GM10266 (cell line): ENCODE data around the gene SH2D4B.

Experiments
- DNase-seq: peaks from one replicate; pipeline ENCODE4 v3.0.0; 2012; ENCODE audit errors: extremely low spot score
- TF ChIP-seq, protein P1 (sequence below): IDR thresholded peaks from 2 replicates; pipeline ENCODE4 v1.5.1; 2012; ENCODE audit warnings: mild to moderate bottlenecking, low read depth; ENCODE audit not compliant: control insufficient read depth, insufficient read depth; ENCODE audit errors: missing control alignments

The SH2D4B gene

DNA sequence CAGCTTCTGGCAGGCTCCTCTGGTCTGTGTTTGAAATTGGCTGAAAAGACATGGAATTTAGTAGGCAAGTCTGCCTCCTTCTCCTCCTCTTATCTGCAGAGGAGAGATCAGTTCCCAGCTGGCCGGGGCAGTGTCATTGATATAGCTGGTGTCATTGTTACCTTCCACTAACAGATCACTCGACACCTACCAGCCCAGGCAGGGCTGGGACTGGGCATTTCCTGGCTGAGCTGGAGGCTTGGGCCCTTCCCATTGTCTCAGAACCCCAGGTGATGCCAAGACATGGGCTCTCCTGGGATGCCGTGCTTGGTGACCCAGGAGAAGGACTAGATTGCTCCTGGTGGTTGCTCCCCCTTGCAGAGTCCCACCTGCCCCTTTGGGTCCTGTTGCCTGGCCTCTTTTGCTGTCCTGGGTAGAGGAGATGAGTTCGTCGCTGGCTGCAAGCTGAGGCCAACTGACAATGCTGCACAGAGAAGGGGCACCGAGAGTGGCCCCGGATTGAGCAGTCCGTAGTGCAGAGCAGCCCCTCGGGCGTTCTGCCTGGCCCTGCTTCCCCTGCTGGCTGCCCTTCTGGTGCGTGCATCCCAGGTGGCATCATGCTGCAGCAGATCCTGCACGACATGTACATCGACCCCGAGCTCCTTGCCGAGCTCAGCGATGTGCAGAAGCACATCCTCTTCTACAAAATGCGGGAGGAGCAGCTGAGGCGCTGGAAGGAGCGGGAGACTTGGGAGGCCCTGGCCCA lies at the start of gene SH2D4B:
Gene SH2D4B (plus strand): TSS at position 167 of the 745 bp plus-strand sequence. CDS start 430 bp downstream, at position 597.
- TF ChIP-seq, protein P1, sequence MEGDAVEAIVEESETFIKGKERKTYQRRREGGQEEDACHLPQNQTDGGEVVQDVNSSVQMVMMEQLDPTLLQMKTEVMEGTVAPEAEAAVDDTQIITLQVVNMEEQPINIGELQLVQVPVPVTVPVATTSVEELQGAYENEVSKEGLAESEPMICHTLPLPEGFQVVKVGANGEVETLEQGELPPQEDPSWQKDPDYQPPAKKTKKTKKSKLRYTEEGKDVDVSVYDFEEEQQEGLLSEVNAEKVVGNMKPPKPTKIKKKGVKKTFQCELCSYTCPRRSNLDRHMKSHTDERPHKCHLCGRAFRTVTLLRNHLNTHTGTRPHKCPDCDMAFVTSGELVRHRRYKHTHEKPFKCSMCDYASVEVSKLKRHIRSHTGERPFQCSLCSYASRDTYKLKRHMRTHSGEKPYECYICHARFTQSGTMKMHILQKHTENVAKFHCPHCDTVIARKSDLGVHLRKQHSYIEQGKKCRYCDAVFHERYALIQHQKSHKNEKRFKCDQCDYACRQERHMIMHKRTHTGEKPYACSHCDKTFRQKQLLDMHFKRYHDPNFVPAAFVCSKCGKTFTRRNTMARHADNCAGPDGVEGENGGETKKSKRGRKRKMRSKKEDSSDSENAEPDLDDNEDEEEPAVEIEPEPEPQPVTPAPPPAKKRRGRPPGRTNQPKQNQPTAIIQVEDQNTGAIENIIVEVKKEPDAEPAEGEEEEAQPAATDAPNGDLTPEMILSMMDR: no peak
- DNase-seq: no peak

DNA sequence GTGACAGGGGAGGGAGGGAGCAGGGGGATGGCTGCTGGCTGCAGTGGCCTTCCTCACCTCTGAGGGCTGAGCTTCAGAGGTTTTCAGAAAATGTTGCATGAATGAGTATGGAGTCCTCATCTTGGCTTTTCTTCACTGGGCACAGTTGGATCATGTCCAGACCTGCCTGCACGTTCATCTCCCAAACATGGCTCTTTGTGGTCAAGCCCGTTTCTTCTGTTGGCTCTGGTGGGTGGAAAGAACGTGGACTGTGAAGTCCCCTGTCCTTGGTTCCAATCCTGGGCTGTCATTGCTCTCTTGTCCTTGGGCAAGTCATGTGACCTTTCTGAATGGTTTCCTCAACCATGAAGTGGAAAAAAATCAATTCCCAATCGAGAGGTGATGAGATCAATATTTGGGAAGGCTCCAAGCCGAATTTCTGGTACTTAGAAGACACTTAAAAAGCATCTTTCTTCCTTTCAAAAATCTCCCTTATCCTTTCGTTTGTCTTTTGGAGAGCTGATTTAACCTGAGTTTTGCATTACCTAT lies 49.1 kb upstream of the SH2D4B start:
- TF ChIP-seq, protein P1: no peak
- no peak for DNase-seq

DNA sequence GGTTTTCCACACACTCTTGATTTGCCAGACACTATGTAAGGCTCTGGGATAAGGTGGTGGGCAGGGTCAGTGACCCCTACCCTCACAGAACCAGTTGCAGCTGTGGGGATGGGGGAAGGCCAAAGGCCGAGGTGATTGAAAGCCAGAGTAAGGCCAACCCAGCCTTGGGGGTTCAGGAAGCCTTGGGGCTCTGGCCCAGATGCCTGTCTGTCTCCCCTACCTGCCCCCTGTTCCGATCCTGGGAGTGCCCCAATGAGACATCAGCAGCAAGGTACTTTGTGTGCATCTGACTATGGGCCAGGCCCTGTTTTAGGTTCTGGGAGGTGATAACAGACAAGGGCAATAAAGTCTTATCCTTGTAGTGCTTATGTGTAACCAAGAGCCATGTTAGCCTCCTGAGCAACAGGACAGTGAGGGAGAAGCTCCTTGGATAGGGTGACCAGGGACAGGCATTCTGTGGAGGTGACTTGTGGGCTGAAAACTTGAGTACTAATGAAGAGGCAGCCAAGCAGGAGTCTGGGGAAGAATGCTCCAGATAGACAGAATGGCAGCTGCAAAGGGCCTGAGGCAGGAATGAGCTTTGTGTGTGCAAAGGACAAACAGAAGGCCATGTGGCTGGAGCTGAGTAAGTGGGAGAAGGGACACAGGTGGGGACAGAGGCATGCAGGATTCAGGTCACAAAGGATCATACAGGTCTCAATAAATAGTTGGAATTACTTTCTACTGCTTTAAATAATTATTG lies 48.2 kb upstream of the SH2D4B start:
- TF ChIP-seq, protein P1: no peak
- no peak for DNase-seq

DNA sequence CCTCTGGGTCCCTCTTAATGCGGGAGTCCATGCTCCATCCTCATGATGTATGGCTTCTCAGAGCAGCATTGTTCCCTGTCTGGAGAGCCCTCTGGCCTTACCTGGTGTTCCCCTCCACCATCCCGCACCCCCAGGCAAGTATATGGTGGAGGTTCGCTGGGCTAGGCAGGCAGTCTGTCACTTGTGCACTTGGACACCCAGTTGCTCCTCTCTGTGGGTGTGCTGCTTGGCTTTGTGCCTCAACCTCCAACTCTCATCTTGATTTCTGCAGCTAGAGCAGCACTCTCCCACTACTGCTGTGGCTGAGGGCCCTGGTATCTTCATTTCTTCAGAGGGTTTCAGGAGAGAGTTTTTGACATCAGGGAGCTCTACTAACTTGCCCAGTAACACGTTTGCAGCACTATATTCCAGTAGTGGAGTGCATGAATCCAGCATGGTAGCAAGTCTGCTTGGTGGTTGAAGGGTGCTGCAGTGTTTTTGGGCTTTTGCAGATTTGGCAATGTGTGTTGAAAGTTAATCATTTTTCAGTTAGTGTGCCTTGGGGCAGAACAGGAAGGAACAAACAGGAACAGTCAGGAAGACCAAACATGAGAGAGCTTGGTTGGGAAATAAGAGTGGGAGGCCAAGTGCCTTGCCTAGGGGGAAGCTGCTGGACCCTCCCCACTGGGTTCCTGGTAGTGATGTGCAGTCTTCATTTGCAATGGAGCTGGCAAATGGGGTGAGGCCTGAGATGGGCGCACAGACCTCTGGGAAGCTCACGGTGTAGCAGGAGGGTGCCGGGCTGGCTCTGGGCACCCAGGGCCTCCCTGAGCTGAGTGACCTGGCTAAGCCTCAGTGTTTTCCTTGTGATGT lies 46.2 kb upstream of the SH2D4B start:
- no peak for DNase-seq
- TF ChIP-seq, protein P1: no peak

DNA sequence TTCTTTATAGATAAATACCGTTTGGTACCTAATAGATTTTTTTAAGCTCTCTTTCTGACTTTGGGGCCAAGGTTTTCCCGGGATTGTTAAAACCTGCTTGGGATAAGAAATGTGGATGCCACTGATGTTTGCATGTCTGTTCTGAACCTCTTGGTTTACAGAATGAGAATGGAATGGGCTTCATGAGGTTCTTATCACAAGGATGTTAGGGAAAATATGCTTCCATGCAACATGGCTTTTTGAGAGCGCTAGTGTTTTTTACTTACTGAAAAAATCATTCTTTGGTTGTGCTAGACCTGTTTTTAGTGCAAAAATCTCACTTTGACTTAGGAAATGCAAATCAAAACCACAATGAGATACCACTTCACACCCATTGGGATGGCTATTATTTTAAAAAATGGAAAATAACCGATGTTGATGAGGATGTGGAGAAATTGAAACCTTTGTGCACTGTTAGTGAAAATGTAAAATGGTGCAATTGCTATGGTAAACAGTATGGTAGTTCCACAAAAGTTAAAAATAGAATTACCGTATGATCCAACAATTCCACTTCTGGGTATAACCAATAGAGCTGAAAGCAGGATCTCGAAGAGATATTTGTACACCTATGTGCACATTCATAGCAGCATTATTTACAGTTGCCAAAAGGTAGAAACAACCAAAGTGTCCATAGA lies 44.7 kb upstream of the SH2D4B start:
- TF ChIP-seq, protein P1: no peak
- DNase-seq: no peak

DNA sequence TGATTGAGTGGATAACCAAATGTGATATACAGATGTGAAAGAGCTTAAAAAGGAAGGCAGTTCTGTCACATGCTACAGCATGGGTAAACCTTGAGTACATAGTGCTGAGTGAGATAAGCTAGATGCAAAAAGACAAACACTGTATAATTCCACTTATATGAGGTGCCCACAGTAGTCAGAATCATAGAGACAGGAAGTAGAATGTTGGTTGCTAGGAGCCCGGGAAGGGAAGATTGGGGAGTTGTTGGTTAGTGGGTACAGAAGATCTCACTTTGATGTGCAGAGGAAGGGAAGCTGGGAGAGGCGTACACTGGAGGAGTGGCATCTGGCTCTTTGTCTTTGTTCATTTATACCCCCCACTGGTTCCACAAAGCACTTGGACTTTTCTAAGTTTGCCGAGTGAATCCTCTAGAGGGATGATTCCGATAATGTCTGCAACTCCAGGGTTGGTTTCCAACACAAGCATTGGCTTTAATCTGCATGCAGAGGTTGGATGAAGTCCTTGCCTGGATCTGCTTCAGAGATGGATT lies 44.1 kb upstream of the SH2D4B start:
- DNase-seq: no peak

More for the DNA sequence above, 44.1 kb upstream of the SH2D4B start:
- TF ChIP-seq, protein P1: no peak
